ENCODE data around the gene EXOC4.

- TF ChIP-seq POLR2A (IDR thresholded peaks at IDR 0.05) (no peak), CTCF (IDR thresholded peaks at IDR 0.05 in 4 of 5, conservative IDR thresholded peaks at IDR 0.05 in 1 of 5) (no peak)
These were observed 105.8 kb downstream of the EXOC4 start for GRCh38 chr7:133358708-133359107.

All from gastrocnemius medialis (tissue), 4 donors.